K562 (cell line): ENCODE data around the gene HSPB2. TPM values are rescaled to one million over a fixed set of nuclear protein-coding genes. Genes with fewer than 3 reads are reported as not detected.
A peak's percentile ranks its signal among the peaks of the same experiment; 100 is the strongest.

Experiments used
- ADNP ChIP-seq: fragments of 200-800 bp; sonication (Bioruptor generic); IDR thresholded peaks from 2 replicates; pipeline ENCODE4 v1.6.1; 2016; ENCODE audit warnings: missing genetic modification characterization, missing compliant biosample characterization
- ARNT ChIP-seq, 2 experiments: fragments of 450-650 bp; IDR thresholded peaks; 2 replicates each; pipeline ENCODE4 v1.6.1; 2016; ENCODE audit warnings: mild to moderate bottlenecking in 1 of 2
- ATF1 ChIP-seq, 2 experiments: fragments of 450-650 bp in 1 of 2; IDR thresholded peaks; 2 replicates each; pipeline ENCODE4 v1.6.1; 2016; ENCODE audit warnings: missing compliant biosample characterization in 1 of 2, missing genetic modification characterization in 1 of 2
- GMEB1 ChIP-seq: fragments of 250-450 bp; sonication (Bioruptor Pico); IDR thresholded peaks from 2 replicates; pipeline ENCODE4 v1.4.0; 2020; ENCODE audit warnings: mild to moderate bottlenecking
- HDGF ChIP-seq: fragments of 450-650 bp; IDR thresholded peaks from 2 replicates; pipeline ENCODE4 v1.6.1; 2016
- JUNB ChIP-seq: fragments of 450-650 bp; formaldehyde crosslinking; conservative IDR thresholded peaks from 2 replicates; pipeline ENCODE4 v1.4.0; 2020; ENCODE audit warnings: mild to moderate bottlenecking
- NR4A1 ChIP-seq, 2 experiments: fragments of 250-450 bp in 1 of 2; fragments of 450-650 bp in 1 of 2; sonication (Bioruptor Pico) in 1 of 2; IDR thresholded peaks; 2 replicates each; pipeline versions ENCODE4 v1.4.0 to v1.6.1; 2016 to 2020; ENCODE audit warnings: mild to moderate bottlenecking in 2 of 2, missing compliant biosample characterization in 1 of 2, missing genetic modification characterization in 1 of 2, moderate library complexity in 1 of 2
- REST ChIP-seq, 2 experiments: fragments of 450-650 bp; formaldehyde crosslinking in 1 of 2; IDR thresholded peaks; 2 replicates each; pipeline versions ENCODE4 v1.4.0 to v1.6.1; 2014 to 2020; ENCODE audit warnings: mild to moderate bottlenecking in 2 of 2, borderline replicate concordance in 1 of 2, low read depth in 1 of 2
- TCF7 ChIP-seq: sonication (generic); IDR thresholded peaks from 2 replicates; pipeline ENCODE4 v1.6.1; 2016; ENCODE audit warnings: antibody characterized with exemption, borderline replicate concordance
- TRIM28 ChIP-seq: fragments of 450-650 bp; IDR thresholded peaks from 2 replicates; pipeline ENCODE4 v1.6.1; 2017
- ZC3H8 ChIP-seq: fragments of 450-650 bp; IDR thresholded peaks from 2 replicates; pipeline ENCODE4 v1.6.1; 2017
- polyA plus RNA-seq, 8 experiments: library from polyadenylated mRNA; depleted of rRNA in 4 of 8; stranded (reverse) in 5 of 8; unstranded in 3 of 8; fragments of >200 nt; fragmentation: Nextera tagmentation in 2 of 8; fragmentation: Illumina TruSeq in 1 of 8; extraction: Ambion mirVana in 2 of 8; extraction: Trizol in 1 of 8; gene quantifications; 2 replicates each; pipeline versions ENCODE4 v1.2.1 to v1.2.3, GENCODE V29; 2011 to 2014; ENCODE audit warnings: inconsistent platforms in 1 of 8, missing spikeins in 1 of 8
- total RNA-seq, 7 experiments: library from RNA; depleted of rRNA in 6 of 7; stranded (reverse); fragments of >200 nt in 6 of 7; fragmentation: Illumina TruSeq in 2 of 7; extraction: Trizol in 2 of 7; gene quantifications; 2 replicates each; pipeline versions ENCODE4 v1.2.1 to v1.2.3, GENCODE V29; 2011 to 2021; ENCODE audit warnings: low replicate concordance in 1 of 7

HSPB2 gene
- total and polyA plus RNA-seq, 9 of the 15 experiments (the other 6 are each of a cell fraction or from before 2014, with no cell fraction given) = 0.06 to 0.35 (median 0.11) TPM; not detected in 5

- TF ChIP-seq REST (IDR thresholded peaks at IDR 0.05; ENCODE audit: borderline replicate concordance) (no peak), REST (CRISPR knock-in tag; IDR thresholded peaks at IDR 0.05; ENCODE audit: low read depth) (no peak), ADNP (no peak), HDGF (0 out of 2 replicates have a peak, but pooled peaks have one; percentile 15), NR4A1 (CRISPR knock-in tag; IDR thresholded peaks at IDR 0.05) (no peak), NR4A1 (tag; IDR thresholded peaks at IDR 0.05) (no peak), ATF1 (CRISPR knock-in tag; IDR thresholded peaks at IDR 0.05) (no peak), ATF1 (tag; IDR thresholded peaks at IDR 0.05) (no peak), JUNB (no peak), ZC3H8 (no peak), TRIM28 (no peak), TCF7 (no peak), ARNT (IDR thresholded peaks at IDR 0.05) (0 out of 4 replicates have a peak, but pooled peaks have one; percentile 24 to 49), GMEB1 (no peak)
Observed at GRCh38 chr11:111871693-111872161, 40.8 kb upstream of the HSPB2 start (continued).
